Measurements from ENCODE around the gene ACOT11.

GRCh38 chr1:54653036-54653435, 105.0 kb downstream of the ACOT11 start:
- TF ChIP-seq POLR2A (IDR thresholded peaks at IDR 0.05; ENCODE audit: low read length) (no peak), GATA1 (IDR thresholded peaks at IDR 0.05; ENCODE audit: low read depth, low read length) (no peak)
